GM18951 (cell line): ENCODE results near the gene C1QL3.

ENCODE experiments used
- POLR2A ChIP-seq: IDR thresholded peaks from 4 replicates; pipeline ENCODE4 v1.6.1; 2011; ENCODE audit warnings: mild to moderate bottlenecking; ENCODE audit not compliant: insufficient read length, insufficient read depth; ENCODE audit errors: extremely low read depth
- in situ Hi-C: fragments of 300-500 bp; cut with MboI; formaldehyde crosslinking; loops from one replicate; pipeline ENCODE4 v1.12.0; 2022; ENCODE audit warnings: low sequenced_read_pairs, mixed read lengths, inconsistent platforms; ENCODE audit not compliant: unreplicated experiment

Gene C1QL3

GRCh38 chr10:16481052-16481728 is 40.5 kb downstream of the C1QL3 start:
- no peak for TF ChIP-seq POLR2A
- in situ Hi-C loops = no loop called here

DNA sequence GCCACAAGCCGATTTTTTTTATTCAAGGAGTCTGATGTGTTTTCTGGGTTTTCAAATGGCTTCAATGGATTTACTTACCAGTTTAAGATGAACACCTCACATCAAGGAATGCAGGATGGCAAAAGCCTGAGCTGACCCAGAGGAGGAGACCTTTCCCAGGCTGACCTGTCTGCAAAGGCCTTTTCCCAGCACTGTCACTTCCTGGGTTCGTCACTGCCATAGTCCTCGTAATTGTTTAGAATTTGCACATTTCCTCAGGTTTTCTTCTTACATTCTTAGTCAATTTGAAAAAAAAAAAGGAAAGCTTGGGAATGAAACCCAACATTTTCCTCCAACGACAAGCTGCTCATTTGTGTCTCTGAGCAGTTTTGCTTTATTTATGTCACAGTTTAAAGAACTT is 42.9 kb downstream of the C1QL3 start:
- no peak for TF ChIP-seq POLR2A
- in situ Hi-C loops = no loop called here

DNA sequence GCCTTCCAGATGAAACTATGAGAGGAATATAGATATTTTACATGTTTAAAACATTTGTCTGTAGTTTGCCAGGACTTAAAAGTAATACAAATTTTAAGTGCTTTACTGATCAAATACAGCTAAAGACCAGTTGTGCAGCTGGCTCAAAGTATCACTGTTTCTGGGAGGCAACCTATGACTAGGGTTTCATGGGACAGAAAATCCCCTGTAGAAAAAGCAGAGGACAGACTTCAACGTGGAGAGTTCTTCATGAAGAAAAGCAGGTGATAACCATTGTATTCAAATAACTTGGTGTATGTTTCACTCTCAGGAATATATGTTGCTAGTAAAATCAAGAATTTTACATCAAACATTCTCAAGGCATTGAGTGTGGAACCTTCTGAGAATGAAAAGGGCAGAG is 43.9 kb downstream of the C1QL3 start:
- TF ChIP-seq POLR2A = no peak
- in situ Hi-C loops = no loop called here

DNA sequence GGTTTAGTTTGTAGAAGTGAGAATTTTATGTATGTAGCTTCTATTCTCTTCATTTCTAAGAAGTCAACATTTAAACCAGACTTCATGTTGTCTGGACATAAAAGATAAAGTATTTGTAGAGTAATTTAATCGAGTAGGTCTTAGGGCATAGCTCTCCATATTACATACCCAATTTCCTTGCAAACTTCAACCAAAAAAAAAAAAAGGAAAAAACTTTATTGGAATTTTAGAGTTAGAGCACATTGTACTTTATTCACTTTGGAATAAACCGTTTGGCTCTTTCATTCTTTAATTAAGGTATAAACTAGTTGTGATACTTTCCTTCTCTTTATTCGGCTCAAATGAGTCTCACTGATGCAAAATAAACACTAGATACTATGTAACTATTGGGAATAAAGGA is 48.9 kb downstream of the C1QL3 start:
- in situ Hi-C loops = no loop called here
- TF ChIP-seq POLR2A = no peak

GRCh38 chr10:16470747-16471146 is 50.9 kb downstream of the C1QL3 start:
- TF ChIP-seq POLR2A = no peak
- in situ Hi-C loops = no loop called here

GRCh38 chr10:16466001-16466400 is 55.7 kb downstream of the C1QL3 start:
- in situ Hi-C loops = no loop called here
- no peak for TF ChIP-seq POLR2A
